Lung microvascular endothelial cell (primary cell): ENCODE data around the gene KRTAP5-8. TPM values are rescaled to one million over a fixed set of nuclear protein-coding genes. Genes with fewer than 3 reads are reported as not detected.
"Not testable (repeated sequence)": the region's sequence is repeated elsewhere in the genome, so short reads cannot be mapped to it uniquely, and the experiment has no call there.

Experiments
- DNase-seq, 2 donors: peaks; one replicate each; pipeline versions ENCODE4 v3.0.0 to v3.0.0-alpha.2; 2010; ENCODE audit warnings: low read depth in 2 of 2
- total RNA-seq: library from RNA; depleted of rRNA; stranded (reverse); fragments of >200 nt; gene quantifications from 2 replicates; pipeline ENCODE4 v1.2.1, GENCODE V29; 2014

The KRTAP5-8 gene
- total RNA-seq, 1 donor from 2014 or later, result not detected

DNA sequence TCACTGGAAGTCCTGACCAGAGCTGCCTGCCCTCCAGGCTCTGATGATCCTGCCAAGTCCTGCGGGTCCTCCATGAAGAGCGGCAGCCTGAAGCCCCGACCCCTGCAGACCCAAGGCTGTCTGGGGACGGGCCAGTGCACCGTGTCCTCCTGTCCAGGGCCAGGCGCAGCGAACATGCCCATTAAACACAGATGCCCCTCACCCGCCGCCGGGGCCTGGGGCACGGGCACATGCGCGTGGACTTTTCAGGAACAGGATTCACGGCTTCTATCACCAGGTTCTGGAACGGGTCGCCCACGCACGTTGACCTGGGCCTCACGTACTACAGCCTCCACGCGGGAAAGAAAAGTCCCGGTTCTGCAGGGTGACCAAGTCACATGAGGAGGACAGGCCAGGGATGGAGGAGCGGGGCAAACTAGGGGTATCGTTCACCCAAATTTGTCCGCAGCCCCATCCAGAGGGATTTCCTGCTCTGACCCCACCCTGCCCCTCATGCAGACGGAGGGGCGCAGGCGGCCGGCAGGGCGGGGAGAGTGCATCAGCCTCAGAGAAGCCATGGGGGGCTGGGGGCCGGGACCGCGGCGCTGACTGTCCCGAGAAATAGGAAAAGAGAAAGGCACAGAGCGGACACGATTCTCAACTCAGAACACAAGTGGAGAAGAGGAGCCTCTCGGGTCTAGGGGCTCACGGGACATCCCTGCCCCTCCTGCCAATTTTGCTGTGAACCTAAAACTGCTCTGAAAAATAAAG lies 33.5 kb downstream of the KRTAP5-8 start:
- not testable (repeated sequence) for DNase-seq

DNA sequence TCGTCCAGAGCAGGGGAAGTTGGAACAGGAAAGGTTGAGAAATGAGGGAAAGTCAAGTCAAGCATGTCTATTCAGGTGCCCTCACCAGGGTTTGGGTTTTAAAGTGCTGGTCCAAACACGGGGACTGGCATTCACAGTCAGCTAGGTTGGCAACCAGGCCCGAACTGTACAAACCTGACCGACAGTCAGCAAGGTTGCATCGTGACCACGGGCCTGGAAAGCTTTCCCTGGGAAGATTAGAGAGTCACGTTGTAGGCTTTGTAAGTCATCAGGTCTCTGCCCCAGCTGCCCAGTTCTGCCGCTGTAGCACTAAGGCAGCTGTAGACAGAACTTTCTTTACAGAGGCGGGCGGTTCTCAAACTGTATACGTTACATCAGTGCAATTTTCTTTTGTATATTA lies 35.0 kb downstream of the KRTAP5-8 start:
- DNase-seq, result no peak

DNA sequence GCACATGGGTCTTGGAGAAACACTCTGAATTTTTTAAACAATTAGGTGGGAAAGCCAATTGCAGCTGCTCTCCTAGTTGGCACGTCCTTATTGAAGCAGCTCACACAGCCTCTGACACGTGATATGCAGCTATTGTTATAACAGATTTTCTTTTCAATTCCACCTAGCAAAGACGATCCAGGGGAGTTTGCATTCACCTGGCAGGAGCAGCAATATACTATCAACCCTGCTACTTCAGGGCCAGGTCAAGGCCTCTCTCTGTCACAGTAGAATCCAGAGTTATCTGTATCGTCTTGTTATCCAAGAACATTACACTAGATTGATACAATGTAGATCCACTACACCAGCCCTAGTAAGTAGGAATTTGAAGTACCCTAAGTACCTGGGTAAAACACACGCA lies 36.6 kb downstream of the KRTAP5-8 start:
- DNase-seq, result no peak

DNA sequence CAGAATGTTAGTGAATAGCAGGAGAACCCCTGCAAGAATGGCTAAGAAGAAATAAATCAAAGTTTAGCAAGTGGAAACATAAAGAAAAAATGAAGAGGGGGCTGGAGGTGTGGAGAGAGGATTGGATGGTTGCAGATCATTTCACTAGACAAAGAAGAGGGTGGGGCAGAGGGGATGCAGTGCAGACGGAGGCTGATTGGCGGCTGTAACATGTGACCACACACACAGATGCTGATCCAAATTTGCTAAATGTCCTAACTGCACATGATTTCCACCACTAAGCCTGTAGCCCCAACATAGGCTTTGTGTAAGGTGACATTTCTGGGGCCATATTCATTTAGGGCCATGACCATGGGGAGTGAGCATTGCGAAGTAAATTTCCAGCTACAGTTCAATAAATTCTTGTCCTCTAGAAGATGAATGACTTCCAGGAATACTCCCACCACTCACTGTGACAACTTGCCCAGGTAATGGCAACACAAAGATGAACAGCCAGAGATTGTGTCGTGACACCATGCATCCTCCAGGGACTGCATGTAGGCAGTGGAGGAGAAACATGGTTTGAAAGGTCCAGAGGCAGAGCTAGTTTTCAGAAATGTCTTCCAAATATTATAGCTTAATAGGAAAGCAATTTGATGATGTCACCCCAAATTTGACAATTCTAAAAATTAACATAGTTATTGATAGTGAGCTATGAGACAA lies 38.0 kb downstream of the KRTAP5-8 start:
- DNase-seq, result no peak

DNA sequence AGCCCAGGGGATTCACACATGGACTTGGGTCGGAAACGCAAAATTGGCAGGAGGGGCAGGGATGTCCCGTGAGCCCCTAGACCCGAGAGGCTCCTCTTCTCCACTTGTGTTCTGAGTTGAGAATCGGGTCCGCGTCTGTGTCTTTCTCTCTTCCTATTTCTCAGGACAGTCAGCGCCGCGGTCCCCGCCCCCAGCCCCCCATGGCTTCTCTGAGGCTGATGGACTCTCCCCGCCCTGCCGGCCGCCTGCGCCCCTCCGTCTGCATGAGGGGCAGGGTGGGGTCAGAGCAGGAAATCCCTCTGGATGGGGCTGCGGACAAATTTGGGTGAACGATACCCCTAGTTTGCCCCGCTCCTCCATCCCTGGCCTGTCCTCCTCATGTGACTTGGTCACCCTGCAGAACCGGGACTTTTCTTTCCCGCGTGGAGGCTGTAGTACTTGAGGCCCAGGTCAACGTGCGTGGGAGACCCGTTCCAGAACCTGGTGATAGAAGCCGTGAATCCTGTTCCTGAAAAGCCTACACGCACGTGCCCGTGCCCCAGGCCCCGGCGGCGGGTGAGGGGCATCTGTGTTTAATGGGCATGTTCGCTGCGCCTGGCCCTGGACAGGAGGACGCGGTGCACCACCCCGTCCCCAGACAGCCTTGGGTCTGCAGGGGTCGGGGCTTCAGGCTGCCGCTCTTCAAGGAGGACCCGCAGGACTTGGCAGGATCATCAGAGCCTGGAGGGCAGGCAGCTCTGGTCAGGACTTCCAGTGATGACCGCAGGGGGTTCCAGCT lies 39.1 kb downstream of the KRTAP5-8 start:
- DNase-seq, result not testable (repeated sequence)

DNA sequence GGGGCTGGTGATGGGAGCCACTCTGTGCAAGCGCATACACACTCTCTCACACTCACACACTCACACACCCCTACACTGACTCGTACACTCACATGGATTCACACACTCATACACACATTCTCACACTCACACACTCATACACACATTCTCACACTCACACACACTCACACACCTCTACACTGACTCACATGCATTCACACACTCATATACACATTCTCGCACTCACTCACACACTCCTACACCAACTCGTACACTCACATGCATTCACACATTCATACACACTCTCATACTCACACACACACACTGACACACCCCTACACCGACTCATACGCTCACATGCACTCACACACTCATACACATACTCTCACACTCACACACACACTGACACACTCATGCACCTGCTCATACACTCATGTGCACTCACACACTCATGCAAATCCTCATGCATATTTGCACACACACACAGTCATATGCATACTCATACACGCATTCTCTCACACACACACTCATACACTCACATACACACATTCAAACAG lies 39.7 kb downstream of the KRTAP5-8 start:
- no peak for DNase-seq

DNA sequence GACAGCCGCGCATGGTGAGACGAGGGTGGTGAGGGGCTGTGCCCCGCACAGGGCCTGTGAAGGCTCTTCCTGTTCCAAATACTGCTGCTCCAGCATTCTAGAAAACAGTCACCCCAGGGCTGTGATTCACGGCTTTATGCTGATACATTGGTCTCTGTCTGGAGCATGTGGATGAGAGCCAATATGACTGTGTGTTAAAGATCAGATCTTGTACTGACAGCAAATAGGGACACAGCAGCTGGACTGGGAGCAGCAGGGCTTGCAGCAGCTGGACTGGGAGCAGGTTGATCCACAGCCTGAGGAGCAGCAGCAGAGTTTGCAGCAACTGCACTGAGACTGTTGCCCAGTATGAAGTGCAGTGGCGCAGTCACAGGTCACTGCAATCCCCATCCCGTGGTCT lies 41.7 kb downstream of the KRTAP5-8 start:
- DNase-seq, result not testable (repeated sequence)

DNA sequence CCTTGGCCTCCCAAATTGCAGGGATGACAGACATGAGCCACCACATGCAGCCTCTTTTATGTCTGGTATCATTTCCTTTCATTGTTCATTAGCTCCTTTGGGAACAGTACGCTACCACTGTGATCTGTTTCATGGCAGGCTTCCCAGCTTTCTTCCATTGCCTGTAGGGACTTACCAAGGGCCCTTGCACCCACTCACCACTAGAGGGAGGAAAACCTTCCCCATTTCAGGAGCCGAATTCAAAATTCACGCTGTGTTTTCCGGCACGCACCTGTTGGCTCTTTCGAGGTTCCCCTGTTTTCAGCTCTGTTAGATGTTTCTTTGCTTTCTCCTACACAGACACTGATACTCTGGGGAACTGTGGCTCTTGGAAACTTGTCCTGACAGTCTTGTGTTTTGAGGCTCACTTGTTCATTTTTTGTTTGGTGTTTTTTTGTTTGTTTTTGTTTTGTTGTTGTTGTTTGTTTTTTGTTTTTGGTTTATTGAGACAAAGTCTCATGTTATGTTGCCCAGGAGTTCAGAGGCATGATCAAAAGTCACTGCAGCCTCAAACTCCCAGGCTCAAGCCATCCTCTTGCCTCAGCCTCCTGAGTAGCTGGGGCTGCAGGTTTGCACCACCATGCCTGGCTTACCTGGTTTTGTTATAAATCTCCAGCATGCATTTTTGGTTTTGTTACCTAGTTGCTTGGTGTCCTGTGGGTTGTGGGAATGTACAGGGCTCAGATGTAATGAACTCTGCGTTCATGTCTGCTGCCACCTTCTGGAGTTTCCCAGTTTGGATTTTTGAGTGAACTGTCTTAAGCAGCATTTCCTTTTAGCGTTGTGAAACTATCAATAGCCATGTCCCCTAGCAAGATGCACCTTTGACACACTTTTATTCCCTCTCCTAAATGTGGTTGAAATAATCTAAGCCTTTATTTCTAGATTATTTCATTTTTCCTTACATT lies 42.5 kb downstream of the KRTAP5-8 start:
- DNase-seq, result peak; percentile 86 to 92

DNA sequence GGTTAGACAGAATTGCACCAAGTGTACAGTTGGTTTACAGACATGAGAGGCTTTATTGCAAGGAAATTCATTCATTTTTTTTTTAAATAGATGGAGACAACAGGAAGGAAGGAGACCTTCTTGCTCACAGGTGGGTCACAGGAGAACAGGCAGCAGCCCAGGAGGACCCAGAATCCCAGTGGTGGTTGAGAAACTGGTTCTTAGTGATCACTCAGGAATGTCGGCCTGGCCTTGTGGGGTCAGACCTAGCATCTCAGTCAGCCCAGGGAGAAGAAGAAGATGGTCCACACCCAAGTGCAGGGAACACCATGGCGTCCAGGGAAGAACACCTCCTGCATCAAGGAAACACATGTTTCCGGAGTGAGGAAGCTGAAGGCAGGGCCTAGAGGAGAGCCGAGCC lies 44.0 kb downstream of the KRTAP5-8 start:
- DNase-seq, result peak in 1 of 2 donors; percentile 8

DNA sequence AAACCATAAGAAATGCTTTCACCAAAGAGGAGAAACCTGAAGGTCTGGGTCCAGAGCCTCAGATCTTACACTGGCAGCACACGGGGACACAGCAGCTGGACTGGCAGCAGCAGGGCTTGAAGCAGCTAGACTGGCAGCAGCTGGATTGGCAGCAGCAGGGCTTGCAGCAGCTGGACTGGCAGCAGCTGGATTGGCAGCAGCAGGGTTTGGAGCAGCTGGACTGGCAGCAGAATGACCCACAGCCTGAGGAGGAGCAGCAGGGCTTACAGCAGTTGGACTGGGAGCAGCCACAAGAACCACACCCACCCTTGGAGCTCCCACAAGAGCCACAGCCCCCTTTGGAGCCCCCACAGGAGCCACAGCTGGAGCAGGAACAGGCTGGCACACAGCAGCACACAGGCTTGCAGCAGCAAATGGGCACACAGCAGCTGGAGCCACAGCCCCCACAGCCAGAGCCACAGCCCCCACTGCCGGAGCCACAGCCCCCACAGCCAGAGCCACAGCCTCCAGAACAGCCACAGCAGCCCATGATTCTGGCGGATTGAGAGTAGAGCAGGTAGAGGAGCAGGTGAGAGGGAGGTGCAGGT lies 44.6 kb downstream of the KRTAP5-8 start, which contains the start of gene KRTAP5-11:
Gene KRTAP5-11, minus strand, starts transcription at position 567 of the 587 bp plus-strand sequence. Its CDS starts 38 bp downstream, at position 529.
- DNase-seq, result no peak

DNA sequence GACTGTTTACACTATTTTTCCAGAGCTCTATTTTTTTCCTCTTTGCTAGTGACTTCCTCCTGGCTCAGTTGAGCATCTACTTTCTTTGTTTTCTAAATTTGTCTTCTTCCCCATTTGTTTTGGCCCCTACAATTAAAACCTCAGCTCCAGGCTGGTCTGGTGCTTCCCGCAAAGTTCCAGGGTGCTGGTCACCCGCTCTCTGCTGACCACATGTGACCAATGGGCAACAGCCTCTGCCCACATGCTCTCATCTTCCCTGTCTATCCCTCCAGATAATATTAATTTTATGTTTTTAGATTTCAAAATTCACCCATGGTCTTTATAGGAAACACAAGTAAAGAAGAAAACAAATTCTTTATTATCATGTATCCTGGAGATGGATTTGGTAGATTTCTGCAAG lies 45.1 kb downstream of the KRTAP5-8 start:
- not testable (repeated sequence) for DNase-seq

DNA sequence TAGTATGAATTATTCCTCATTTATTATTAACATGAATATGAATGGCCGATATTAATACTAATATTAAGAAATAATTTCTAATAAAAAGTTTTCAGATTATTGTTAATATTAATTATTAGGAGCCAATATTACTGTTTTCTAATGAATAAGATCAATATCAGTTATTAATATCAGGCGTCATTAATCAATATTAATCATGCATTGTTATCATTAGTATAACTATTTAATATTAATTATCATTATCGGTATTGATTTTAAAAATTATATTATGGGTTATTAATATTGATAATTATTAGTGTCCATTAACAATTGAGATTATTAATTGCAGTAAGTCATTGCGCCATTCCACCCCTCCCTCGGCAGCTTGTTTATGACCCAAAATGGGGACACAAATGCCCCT lies 47.8 kb downstream of the KRTAP5-8 start:
- DNase-seq, result not testable (repeated sequence)

DNA sequence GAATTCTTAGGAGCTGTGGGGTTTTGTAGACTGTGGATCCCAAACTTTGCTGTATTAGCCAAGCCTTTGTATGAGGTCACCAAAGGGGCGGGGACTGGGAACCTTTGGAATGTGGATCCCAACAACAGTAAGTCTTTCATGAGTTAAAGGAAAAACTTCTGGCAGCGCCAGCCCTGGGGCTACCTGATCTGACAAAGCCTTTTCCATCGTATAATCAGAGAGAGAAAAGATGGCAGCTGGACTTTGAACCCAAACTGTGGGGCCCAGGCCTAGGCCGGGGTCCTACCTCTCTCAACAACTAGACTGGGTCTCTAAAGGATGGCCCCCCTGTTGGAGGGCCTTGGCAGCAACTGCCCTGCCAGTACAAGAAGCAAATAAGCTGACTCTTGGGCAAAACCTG lies 50.5 kb downstream of the KRTAP5-8 start:
- DNase-seq, result not testable (repeated sequence)

Other genes with a start within 250 kb of the KRTAP5-8 start
- 38.3 and 38.6 TPM in 2 replicates for gene DHCR7, start 89.6 kb upstream of the KRTAP5-8 start, total RNA-seq
- 67.9 and 69.7 TPM in 2 replicates for gene NADSYN1, start 84.8 kb upstream of the KRTAP5-8 start, total RNA-seq
- not detected in 2 replicates for gene KRTAP5-7, start 10.8 kb upstream of the KRTAP5-8 start, total RNA-seq
- gene KRTAP5-9, start 10.4 kb downstream of the KRTAP5-8 start, total RNA-seq, result not detected in 2 replicates
- gene KRTAP5-10, start 27.5 kb downstream of the KRTAP5-8 start, total RNA-seq, result under 0.01 TPM in 1 of 2 replicates, not detected in the other
- not detected in 2 replicates for gene KRTAP5-11, start 44.9 kb downstream of the KRTAP5-8 start, total RNA-seq